HG03378 (cell line): ENCODE data around the gene SCN1A.
"Not testable (repeated sequence)": the region's sequence is repeated elsewhere in the genome, so short reads cannot be mapped to it uniquely, and the experiment has no call there.

ENCODE experiments used
- ATAC-seq: cut with Tn5 transposase; IDR thresholded peaks from one replicate; pipeline ENCODE4 v1.9.1; 2021; ENCODE audit warnings: mild to moderate bottlenecking, moderate library complexity; ENCODE audit not compliant: unreplicated experiment

The SCN1A gene

DNA sequence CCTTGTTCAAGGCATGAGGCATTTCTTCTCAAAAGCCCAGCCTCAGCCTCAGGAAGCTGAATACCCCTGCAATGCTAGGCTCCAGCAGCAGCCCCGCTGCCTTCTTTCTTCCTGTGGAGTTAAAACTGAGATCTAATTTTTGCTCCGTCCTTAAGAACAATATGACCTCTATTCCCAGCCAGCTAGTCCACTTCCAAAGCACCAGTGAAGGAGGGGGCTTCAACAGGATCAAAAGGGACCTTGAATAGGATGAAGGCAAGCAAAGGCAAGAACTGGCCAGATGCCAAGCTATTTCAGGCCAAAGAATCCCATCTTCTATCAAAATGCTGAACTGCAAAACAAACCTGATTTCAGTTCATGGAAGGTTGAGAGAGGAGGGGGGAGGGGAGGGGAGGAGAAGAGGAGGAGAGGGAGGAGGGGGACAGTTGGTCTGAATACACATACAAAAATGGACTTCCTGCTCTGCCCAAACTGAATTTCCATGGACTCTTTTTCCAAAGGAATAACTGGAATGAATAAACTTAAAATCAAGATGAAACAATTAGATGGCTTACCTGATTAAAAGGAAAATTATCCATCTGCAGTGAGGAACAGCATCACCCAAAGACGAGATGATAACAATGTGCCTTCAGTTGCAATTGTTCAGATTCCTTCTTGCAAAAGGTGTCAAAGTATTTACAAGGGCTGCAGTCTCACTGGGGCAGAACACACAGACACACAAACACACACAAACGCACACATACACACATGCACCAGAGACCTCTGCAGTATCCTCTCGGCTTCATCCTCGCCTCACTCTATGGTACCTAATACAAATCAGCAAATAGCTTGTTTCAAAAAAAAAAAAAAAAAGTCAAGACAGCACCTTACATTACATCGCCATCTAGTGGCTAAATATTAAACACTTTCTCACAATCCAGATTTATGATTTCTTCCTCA is at the start of gene SCN1A:
TSS of gene SCN1A (minus strand) at position 804 of the 939 bp plus-strand sequence. CDS start 54,399 bp downstream, outside the sequence.
- ATAC-seq, result peak; percentile 73

DNA sequence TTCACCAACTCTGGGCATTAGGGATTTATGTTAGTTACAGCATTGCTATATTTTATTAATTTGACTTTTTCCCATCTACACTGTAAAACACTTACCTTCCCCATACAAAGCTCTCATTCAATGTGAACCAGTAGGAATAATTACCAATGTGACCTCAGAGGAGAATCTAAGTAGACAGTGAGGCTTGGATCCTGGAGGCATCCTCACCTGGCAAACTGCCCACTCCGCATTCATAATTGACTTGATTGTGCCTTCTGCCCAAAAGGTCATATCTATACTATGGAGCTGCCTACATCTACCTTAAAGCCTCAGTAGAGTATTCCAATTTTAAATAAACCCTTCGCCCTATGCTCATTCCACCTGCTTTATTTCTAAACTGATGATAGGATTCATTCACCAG is 45.4 kb upstream of the SCN1A start:
- ATAC-seq, result no peak

DNA sequence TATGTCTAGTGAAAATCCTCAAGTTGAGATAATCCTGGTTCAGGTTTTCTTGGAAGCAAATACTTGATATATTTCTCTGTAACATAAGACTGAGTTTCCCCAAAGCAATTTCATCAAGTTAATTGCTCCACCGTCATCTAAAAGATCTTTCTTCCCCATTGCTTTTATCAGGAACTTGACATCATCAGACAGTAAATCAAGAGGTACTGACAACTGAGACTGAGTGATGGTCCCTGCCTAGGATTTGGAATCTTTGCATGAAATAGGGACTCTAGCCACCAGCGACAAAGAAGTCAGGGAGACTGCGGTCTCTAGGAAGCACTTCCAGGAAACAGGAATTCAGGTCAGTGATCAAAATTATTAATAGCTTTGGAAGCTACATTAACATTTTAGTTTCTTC is 43.4 kb upstream of the SCN1A start:
- ATAC-seq, result no peak

DNA sequence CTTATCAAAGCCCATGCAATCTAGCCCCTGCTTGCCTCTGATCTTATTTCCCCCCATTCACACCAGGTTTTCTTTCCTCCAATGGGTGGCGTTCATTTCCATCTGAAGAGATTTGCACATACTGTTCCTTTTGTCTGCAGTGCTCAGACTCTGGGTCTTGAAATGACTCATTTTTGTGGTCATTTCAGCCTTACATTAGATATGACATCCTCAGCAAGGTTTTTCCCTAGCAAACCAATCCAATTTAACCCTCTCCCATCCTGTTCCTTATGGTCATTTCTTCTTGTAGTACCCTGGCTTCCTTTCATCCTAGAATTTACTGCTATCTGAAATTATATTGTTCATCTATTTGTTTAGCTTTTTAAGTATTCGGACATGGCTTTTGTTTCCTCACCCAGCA is 42.5 kb upstream of the SCN1A start:
- peak; percentile 81 for ATAC-seq

DNA sequence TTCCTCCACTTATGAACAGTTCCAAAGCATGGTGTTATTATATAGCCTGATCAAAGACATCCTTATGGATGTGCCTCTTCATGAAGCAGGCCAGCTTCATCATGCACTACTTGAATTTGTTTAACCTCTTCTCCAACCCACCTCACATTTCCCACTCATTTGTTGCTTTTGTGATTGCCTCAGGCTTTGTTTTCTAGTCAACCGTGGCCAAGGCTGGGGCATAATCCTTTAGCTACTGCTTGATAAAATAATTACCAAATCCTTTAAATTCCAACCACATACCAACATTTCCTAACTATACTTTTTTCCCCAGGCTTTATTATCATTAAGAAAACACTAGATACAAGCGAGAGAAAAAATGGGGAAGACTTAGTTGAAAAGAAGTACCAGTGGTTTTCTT is 39.6 kb upstream of the SCN1A start:
- ATAC-seq, result no peak

DNA sequence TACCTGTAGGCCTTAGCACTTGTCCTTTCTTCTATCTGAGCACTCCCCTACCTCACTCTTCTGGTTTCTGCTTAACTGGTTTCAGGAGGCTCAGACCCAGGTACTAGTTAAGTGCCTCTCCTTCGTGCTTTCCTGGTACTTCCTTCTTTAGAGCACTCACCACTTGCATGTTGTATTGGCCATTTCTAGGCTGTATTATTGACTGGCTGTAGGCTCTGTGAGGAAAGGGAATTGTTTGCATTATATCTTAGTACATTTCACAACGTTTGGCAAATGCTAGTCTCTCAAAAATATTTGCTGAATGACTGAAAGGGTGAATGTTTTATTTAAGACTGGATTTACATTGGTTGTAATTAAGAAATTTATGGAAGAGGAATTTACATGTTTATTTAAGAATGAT is 36.0 kb upstream of the SCN1A start:
- no peak for ATAC-seq

DNA sequence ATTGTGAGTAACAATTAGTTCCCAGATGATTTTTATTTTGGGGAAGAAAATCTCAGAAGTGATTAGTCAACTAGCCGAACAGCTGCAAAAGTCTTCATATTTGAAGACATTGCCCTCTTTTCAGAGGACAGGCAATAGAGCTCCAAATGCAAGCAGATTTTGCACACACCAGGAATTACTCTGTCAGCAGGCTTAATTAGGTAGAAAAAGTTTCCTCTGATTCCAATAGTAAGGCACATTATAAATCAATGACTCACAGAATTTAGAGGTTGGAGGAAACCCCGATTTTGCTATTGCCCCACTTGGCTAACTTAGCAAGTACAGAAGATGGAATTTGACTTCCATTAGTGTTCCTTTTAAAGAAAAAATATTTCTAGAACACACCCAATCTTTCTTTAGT is 30.7 kb upstream of the SCN1A start:
- no peak for ATAC-seq

DNA sequence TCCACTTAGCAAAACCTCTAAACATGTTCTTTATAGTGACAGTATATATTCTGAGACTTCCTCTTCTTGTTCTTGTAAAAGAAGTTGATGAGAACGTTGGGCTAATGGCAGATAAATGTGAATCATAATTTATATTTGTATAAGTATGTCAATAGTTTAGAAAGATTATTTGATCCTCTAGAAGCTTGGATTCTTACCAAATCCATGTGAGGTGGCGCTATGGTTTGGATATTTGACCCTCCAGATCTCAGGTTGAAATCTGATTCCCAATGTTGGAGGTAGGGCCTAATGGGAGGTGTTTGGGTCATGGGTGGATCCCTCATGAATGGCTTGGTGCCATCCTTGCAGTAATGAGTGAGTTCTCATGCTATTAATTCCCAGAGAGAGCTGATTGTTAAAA is 29.8 kb upstream of the SCN1A start:
- ATAC-seq, result no peak

DNA sequence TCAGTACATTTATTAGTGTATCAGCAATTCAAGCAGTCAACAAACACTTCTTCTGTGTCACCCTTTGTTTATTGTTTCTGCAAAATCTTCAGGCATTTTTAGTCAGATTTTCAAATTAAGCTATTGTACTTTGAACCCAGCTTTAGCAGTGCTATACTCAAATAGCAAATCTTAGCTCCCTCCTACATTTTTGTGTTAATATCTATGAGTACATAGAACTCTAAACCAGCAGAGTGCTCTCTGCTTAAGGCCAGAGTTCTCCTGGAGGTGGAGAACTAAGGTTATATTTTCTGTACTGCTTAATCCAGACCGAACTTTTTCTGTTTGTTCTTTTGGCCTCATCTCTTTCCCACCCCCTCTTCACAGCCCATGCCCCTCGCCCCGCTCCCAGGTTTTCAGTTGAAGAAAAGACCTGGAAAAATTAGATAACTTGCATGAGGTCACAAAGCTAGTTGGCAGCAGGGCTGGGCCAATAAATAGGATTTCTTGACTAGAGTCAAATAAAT is 29.2 kb upstream of the SCN1A start:
- no peak for ATAC-seq

DNA sequence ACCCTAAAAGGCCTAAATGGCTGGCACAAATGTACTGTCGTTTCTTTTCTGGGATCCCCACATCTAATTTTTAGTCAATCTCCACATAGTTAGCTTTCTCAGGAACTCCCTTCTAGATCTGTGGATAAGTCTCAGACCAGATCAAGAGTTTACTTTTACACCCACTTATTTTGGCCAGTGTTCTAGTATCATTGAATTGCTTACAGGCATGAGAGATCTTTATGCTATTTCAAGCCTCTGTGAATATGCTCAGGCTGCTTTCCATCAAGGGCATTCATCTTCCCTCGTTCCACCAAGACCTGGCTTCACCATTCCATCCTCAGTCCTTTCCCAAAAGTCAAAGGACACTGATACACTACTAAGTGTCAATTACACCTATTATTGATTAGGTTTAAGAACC is 27.8 kb upstream of the SCN1A start:
- ATAC-seq, result no peak

DNA sequence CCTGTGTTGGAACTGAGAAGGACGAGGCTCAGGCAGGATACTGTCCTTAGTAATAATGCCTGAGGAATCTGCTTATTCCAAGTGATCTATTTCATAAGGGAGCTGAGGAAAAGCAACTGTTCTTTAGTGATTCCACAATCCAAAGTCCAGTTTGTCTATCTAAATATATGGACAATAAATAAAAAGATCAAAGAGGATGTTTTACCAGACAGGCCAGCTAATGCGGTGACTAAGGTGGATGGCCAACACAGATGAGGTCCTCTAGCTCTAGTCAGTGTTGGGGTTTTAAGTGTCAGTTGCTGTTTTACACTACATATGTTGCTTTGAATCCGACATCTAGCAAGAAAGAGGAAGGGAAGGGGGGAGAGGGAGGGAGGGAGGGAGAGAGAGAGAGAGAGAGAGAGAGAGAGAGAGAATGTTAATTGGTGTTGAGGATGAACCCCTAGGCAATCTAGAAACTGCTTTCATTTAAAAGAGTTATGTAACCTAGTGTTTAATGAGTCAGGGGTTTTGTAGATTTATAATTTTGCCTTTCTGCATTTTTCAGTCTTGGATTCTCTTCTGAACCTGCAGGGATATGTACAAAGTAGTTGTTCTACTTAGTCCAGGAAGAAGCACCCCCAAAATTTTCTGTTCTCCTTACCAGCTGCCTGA is 27.0 kb upstream of the SCN1A start:
- ATAC-seq, result no peak

DNA sequence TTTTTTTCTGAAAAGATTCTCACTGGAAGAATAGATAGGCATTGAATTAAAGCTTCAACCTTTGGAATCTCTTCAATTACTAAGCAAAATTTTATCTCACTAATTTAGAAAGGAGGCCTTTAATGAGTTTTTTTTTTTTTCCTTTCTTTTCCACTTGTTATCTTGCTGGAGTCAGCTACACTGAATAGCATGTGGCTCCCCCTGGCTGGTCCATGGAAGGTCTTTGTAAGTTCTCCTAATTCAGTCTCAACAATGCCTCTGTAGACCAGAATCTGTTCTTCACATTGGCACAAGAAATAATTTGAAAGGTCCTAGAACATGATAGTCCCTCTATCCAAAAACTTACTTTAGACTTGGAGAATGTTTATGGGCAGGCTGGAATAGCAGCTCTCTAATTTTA is 24.2 kb upstream of the SCN1A start:
- no peak for ATAC-seq

DNA sequence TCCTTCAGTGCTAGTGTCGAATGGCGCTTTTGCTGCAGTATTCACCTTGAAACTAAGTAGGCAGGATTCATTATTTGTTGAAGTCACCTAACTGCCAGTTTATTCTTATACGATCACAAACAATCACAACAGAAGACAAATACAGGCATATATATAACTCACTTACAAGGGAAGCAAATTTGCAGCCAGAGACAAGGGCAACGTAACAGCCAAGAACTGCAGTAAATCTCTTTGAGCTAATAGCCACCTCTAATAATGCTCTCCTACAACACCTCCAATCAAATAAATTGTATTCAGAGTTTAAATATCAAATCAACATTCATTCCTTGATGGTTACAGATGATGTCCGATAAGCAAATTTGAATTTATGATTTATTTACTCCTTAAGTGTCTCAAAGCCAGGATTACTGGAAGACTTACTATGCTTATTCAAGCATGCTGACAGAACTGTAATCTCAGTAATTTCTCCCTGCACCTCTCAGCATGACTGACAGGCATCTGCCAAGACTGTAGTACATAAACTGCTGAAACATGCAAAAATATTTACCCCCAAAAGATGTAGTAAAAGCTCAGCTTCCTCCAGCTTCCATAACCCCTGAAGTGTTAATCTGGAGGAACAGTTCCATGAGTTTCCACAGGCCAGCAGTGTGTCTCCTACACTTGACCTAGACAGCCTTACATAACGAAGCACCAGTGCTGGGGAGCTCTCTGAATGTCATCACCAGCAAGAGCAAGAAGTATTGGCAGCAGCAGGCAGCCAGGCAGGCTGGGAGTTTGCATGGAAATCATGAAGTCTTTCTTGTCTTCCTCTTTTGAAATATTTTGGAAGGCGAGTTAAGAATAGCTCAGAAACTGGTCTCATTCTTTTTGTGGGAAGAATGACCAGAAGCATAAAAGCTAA is 20.9 kb upstream of the SCN1A start:
- ATAC-seq, result no peak

DNA sequence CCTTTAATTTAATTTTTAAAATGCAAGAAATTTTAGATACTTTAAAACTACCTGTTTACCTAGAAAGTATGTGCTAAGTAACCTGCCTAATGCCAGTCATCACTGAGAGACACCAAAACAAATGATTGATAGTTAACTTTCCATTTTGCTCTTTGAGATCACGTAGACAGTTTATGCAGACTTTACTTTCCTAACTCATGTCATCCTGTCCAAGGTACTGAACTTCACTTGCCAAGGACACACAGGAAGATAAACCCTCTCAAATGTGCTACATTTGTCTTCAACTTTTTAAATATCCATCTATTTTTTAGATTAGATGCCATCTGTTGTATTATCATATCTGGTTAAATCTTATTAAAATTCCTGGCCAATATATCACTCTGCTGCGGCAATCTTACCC is 20.1 kb upstream of the SCN1A start:
- no peak for ATAC-seq

DNA sequence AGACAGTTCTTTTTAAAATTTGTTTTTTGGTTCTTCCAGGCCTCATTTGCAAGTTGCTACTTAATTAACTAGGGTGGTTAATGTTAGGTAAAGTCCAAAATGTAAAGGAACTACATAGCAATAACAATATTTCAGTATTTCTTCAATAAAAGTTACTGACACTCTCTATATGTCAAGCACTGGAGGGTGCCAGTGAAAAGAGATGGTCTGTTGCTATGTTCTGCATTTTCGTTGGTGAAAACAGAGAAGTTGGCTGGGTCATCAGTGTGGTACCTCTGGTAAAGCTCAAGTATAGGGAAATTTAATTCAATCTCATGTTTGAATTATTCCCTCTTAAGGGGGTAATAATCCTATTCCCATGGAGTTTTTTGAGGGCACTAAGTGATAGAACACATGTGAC is 16.3 kb upstream of the SCN1A start:
- ATAC-seq, result no peak

DNA sequence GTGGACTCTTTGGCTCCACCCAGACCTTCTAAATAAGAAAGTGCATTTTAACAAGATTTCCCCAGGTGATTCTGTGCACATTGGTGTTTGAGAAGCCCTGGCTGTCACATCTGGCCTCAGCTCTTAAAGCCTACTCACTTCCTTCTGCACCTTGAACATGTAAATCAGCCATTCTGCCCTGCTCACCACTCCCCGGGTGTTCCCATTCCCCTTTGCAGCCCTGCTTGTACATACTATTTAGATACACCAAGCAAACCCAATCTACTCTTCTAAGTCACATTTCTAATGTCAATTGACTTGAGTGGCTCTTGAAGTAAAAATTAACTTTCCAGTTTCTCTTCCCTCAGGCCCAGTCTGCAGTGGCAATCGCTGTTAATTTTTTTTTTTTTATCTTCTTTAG is 13.1 kb upstream of the SCN1A start:
- no peak for ATAC-seq

DNA sequence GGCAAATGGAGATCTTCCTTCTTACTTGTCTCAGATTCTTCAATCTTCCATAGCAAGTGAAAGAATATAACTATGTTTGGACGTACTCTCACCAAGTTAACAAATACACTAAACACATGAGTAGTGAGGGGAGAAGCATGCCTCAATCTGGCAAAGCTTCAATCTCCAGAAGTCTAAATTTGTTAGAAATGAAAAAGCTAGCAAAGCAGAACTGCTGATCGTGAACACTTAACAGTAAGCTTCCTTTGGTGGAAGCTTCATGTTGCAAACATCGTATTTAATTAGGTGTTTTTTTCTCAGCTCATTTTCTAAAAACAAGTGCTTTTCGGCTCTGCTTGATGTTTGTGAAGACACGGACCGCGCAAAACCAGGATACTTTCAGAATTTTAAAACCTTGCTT is 12.7 kb upstream of the SCN1A start:
- no peak for ATAC-seq

DNA sequence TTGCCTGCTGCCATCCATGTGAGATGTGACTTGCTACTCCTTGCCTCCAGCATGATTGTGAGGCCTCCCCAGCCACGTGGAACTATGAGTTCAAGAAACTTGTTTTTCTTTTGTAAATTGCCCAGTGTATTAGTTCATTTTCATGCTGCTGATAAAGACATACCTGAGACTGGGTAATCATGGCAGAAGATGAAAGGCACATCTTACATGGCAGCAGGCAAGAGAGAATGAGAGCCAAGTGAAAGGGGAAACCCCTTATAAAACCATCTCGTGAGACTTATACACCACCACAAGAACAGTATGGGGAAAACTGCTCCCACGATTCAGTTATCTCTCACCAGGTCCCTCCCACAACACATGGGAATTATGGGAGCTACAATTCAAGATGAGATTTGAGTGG is 11.7 kb upstream of the SCN1A start:
- ATAC-seq, result not testable (repeated sequence)

DNA sequence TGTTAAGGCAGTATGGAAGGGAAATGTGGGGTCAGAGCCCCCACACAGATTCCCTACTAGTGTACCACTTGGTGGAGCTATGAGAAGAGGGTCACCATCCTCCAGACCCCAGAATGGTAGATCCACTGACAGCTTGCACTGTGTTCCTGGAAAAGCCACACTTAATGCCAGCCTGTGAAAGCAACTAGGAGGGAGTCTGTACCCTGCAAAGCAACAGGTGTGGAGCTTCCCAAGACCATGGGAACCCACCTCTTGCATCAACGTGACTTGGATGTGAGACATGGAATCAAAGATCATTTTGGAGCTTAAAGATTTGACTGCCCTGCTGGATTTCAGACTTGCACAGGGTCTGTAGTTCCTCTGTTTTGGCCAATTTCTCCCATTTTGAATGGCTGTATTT is 10.8 kb upstream of the SCN1A start:
- ATAC-seq, result no peak

DNA sequence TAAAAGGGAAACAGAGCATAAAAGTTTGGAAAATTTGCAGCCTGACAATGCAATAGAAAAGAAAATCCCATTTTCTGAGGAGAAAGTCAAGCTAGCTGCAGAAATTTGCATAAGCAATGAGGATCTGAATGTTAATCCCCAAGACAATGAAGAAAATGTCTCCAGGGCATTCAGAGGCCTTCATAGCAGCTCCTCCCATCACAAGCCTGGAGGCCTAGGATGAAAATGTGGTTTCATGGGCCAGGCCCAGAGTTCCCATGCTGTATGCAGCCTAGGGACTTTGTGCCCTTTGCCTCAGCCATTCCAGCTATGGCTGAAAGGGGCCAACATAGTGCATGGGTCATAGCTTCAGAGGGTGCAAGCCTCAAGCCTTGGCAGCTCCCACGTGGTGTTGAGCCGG is 10.3 kb upstream of the SCN1A start:
- no peak for ATAC-seq

DNA sequence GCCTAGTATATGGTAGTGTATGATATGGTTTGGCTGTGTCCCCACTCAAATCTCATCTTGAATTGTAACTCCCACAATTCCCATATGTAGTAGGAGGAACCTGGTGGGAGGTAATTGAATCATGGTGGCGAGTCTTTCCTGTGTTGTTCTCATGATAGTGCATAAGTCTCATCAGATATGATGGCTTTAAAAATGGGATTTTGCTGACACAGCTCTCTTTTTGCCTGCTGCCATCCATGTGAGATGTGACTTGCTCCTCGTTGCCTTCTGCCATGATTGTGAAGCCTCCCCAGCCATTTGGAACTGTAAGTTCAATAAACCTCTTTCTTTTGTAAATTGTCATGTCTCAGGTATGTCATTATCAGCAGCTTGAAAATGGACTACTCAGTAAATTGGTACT is 9.5 kb upstream of the SCN1A start:
- no peak for ATAC-seq
